K562 (cell line): ENCODE measurements around the gene ZYG11A. TPM values are rescaled to one million over a fixed set of nuclear protein-coding genes. Genes with fewer than 3 reads are reported as not detected.

ENCODE experiments used
- ATAC-seq: fragments of 200-7000 bp; cut with Tn5 transposase; 3 replicates; pipeline ENCODE4 v1.9.1; 2020; ENCODE audit warnings: moderate library complexity
- BruUV-seq: library from RNA; stranded (reverse); fragments of 400-500 nt; replicated peaks from 2 replicates; lab custom pipeline; 2021; lab: Mats Ljungman, UMichigan
- CTCF ChIA-PET: fragments of 300-600 bp; formaldehyde crosslinking; extraction: SDS; loops from one replicate; lab custom pipeline; 2021; ENCODE audit warnings: low intra/inter-chr PET ratio; lab: Yijun Ruan, JAX
- POLR2A ChIA-PET: fragments of 300-600, 350-650 bp; sonication (Branson Sonifier 250); formaldehyde crosslinking; extraction: SDS; loops from one replicate; lab custom pipeline; 2021; ENCODE audit warnings: antibody characterized with exemption, inconsistent platforms; lab: Yijun Ruan, JAX
- DNase-seq, 4 experiments: peaks; one replicate each; pipeline versions ENCODE4 v3.0.0 to v3.0.0-alpha.2; 2011 to 2018; ENCODE audit warnings: low spot score in 3 of 4, mixed read lengths in 3 of 4; ENCODE audit errors: extremely low read depth in 1 of 4
- FAIRE-seq: peaks from 2 replicates; lab custom pipeline; 2011; peaks lifted over from hg19 to GRCh38; lab: Jason Lieb, UNC
- H2AFZ ChIP-seq: 2 replicates; pipeline ENCODE4 v1.6.0; 2011; ENCODE audit warnings: low read depth, low read length, control low read depth, inconsistent platforms
- H3K27ac ChIP-seq: fragments of 200-600 bp; 3 replicates; pipeline ENCODE4 v1.8.0; 2011; ENCODE audit warnings: low read depth, mild to moderate bottlenecking, control low read depth, inconsistent platforms, low read length, moderate library complexity, mixed read lengths; ENCODE audit errors: extremely low read depth
- H3K27me3 ChIP-seq, 2 experiments: fragments of 300-600 bp in 1 of 2; 2 replicates in 1 of 2; 3 replicates in 1 of 2; pipeline versions ENCODE4 v1.6.0 to v1.8.0; 2011; ENCODE audit warnings: inconsistent platforms in 2 of 2, low read length in 2 of 2, mild to moderate bottlenecking in 1 of 2, mixed read lengths in 1 of 2, moderate library complexity in 1 of 2; ENCODE audit not compliant: control insufficient read depth in 2 of 2, insufficient read depth in 2 of 2
- H3K36me3 ChIP-seq: fragments of 300-600 bp; 3 replicates; pipeline ENCODE4 v1.8.0; 2011; ENCODE audit warnings: mild to moderate bottlenecking, low read length, inconsistent platforms; ENCODE audit not compliant: control insufficient read depth, insufficient read depth
- H3K4me1 ChIP-seq, 2 experiments: fragments of 200-600 bp in 1 of 2; replicated peaks in 1 of 2; 2 replicates in 1 of 2; 3 replicates in 1 of 2; pipeline versions ENCODE4 v1.5.1 to v1.8.0; 2011; ENCODE audit warnings: inconsistent platforms in 2 of 2, low read length in 2 of 2, mild to moderate bottlenecking in 1 of 2, mixed read lengths in 1 of 2, moderate library complexity in 1 of 2; ENCODE audit not compliant: control insufficient read depth in 2 of 2, insufficient read depth in 2 of 2
- H3K4me2 ChIP-seq: 2 replicates; pipeline ENCODE4 v1.6.1; 2011; ENCODE audit warnings: low read length, control low read depth, inconsistent platforms, mixed read lengths; ENCODE audit not compliant: insufficient read depth
- H3K4me3 ChIP-seq: fragments of 200-600 bp; sonication (generic), shearing (Covaris generic); 2 replicates; pipeline ENCODE4 v1.5.1; 2016; ENCODE audit warnings: control low read depth, inconsistent platforms
- H3K79me2 ChIP-seq: fragments of 200-600 bp; 3 replicates; pipeline ENCODE4 v1.8.0; 2011; ENCODE audit warnings: low read length, inconsistent platforms; ENCODE audit not compliant: control insufficient read depth, insufficient read depth
- H3K9ac ChIP-seq, 2 experiments: 2 replicates each; pipeline versions ENCODE4 v1.6.0 to v1.6.1; 2011; ENCODE audit warnings: low read depth in 2 of 2, low read length in 2 of 2, control low read depth in 1 of 2, inconsistent platforms in 1 of 2, mild to moderate bottlenecking in 1 of 2, mixed read lengths in 1 of 2; ENCODE audit not compliant: insufficient read depth in 1 of 2
- H3K9me1 ChIP-seq: one replicate; pipeline ENCODE4 v1.6.0; 2011; ENCODE audit warnings: inconsistent platforms, mild to moderate bottlenecking, low read length, moderate library complexity; ENCODE audit not compliant: control insufficient read depth, insufficient read depth
- H3K9me3 ChIP-seq: replicated peaks from 2 replicates; pipeline ENCODE4 v1.5.1; 2011; ENCODE audit warnings: low read depth, low read length, inconsistent platforms; ENCODE audit not compliant: control insufficient read depth, insufficient read depth
- H4K20me1 ChIP-seq: replicated peaks from 2 replicates; pipeline ENCODE4 v1.6.1; 2011; ENCODE audit warnings: low read length, inconsistent platforms, mixed read lengths; ENCODE audit not compliant: control insufficient read depth, insufficient read depth
- ATF7 ChIP-seq: fragments of 450-650 bp; IDR thresholded peaks from 2 replicates; pipeline ENCODE4 v1.7.1; 2014; ENCODE audit warnings: mild to moderate bottlenecking, moderate library complexity
- BMI1 ChIP-seq: fragments of 150-350 bp; IDR thresholded peaks from 2 replicates; pipeline ENCODE4 v1.6.1; 2014; ENCODE audit warnings: low read length
- CBX8 ChIP-seq: fragments of 200-600 bp; sonication (generic); IDR thresholded peaks from 2 replicates; pipeline ENCODE4 v1.6.1; 2012; ENCODE audit warnings: borderline replicate concordance, mixed run types, low read depth, mild to moderate bottlenecking, moderate library complexity, mixed read lengths, low read length, control low read depth, inconsistent platforms; ENCODE audit not compliant: poor library complexity, severe bottlenecking; ENCODE audit errors: extremely low read depth
- HDAC3 ChIP-seq: fragments of 450-650 bp; IDR thresholded peaks from 2 replicates; pipeline ENCODE4 v1.6.1; 2018; ENCODE audit warnings: borderline replicate concordance, mild to moderate bottlenecking, moderate library complexity; ENCODE audit not compliant: partially characterized antibody
- JUN ChIP-seq, 2 experiments: sonication (generic) in 1 of 2; formaldehyde crosslinking in 1 of 2; IDR thresholded peaks; 2 replicates each; pipeline versions ENCODE4 v1.6.1 to v1.8.0; 2012 to 2022; ENCODE audit warnings: borderline replicate concordance in 2 of 2, mild to moderate bottlenecking in 2 of 2, improper control_type of control experiment in 1 of 2, low read depth in 1 of 2, low read length in 1 of 2, missing genetic modification reagents in 1 of 2
- KLF13 ChIP-seq: fragments of 450-650 bp; IDR thresholded peaks from 2 replicates; pipeline ENCODE4 v1.6.1; 2016; ENCODE audit warnings: missing genetic modification characterization, low read depth, mild to moderate bottlenecking, missing compliant biosample characterization, moderate library complexity, borderline replicate concordance
- TEAD2 ChIP-seq: fragments of 450-650 bp; IDR thresholded peaks from 2 replicates; pipeline ENCODE4 v1.6.1; 2016; ENCODE audit warnings: missing genetic modification characterization, control low read depth, missing compliant biosample characterization
- ZNF143 ChIP-seq: sonication (generic); formaldehyde crosslinking; IDR thresholded peaks from 2 replicates; pipeline ENCODE4 v1.9.0; 2022; ENCODE audit warnings: mild to moderate bottlenecking, missing genetic modification reagents
- ZNF282 ChIP-seq: sonication (generic); formaldehyde crosslinking; IDR thresholded peaks from 2 replicates; pipeline ENCODE4 v1.8.1; 2023; ENCODE audit warnings: missing genetic modification reagents
- ZNF586 ChIP-seq: fragments of 450-650 bp; formaldehyde crosslinking; conservative IDR thresholded peaks from 2 replicates; pipeline ENCODE4 v1.4.0; 2020; ENCODE audit warnings: mild to moderate bottlenecking, moderate library complexity
- WGBS: fragments of 100-300 bp; shearing (Covaris generic); methylation state at CpG from one replicate; pipeline ENCODE4 v1.1.6; 2016; ENCODE audit warnings: low coverage, mixed read lengths; ENCODE audit not compliant: insufficient coverage; ENCODE audit errors: missing lambda C conversion rate; 5-methylcytosine and 5-hydroxymethylcytosine counted together
- in situ Hi-C: fragments of 300-500 bp; cut with MboI; formaldehyde crosslinking; loops from 4 replicates; pipeline ENCODE4 v1.15.0; 2018; ENCODE audit warnings: inconsistent platforms, mixed read lengths
- intact Hi-C: fragments of 100-400 bp; cut with micrococcal nuclease; formaldehyde crosslinking; loops from 2 replicates; pipeline ENCODE4 v1.14.2; 2022
- polyA plus RNA-seq, 8 experiments: library from polyadenylated mRNA; depleted of rRNA in 4 of 8; stranded (reverse) in 5 of 8; unstranded in 3 of 8; fragments of >200 nt; fragmentation: Nextera tagmentation in 2 of 8; fragmentation: Illumina TruSeq in 1 of 8; extraction: Ambion mirVana in 2 of 8; extraction: Trizol in 1 of 8; gene quantifications; 2 replicates each; pipeline versions ENCODE4 v1.2.1 to v1.2.3, GENCODE V29; 2011 to 2014; ENCODE audit warnings: inconsistent platforms in 1 of 8, missing spikeins in 1 of 8
- total RNA-seq, 7 experiments: library from RNA; depleted of rRNA in 6 of 7; stranded (reverse); fragments of >200 nt in 6 of 7; fragmentation: Illumina TruSeq in 2 of 7; extraction: Trizol in 2 of 7; gene quantifications; 2 replicates each; pipeline versions ENCODE4 v1.2.1 to v1.2.3, GENCODE V29; 2011 to 2021; ENCODE audit warnings: low replicate concordance in 1 of 7
- TF ChIP-seq, protein P1 (sequence below): sonication (generic); formaldehyde crosslinking; IDR thresholded peaks from 2 replicates; pipeline ENCODE4 v1.8.0; 2022; ENCODE audit warnings: missing genetic modification reagents, mild to moderate bottlenecking, moderate library complexity, borderline replicate concordance
- TF ChIP-seq, protein P2 (sequence below): fragments of 250-450 bp; sonication (Bioruptor Pico); IDR thresholded peaks from 2 replicates; pipeline ENCODE4 v1.6.1; 2021; ENCODE audit warnings: mild to moderate bottlenecking
- TF ChIP-seq, protein P3 (sequence below): sonication (generic); formaldehyde crosslinking; IDR thresholded peaks from 2 replicates; pipeline ENCODE4 v1.8.1; 2023; ENCODE audit warnings: mild to moderate bottlenecking, missing genetic modification reagents

ZYG11A gene
- total and polyA plus RNA-seq, 9 of the 15 experiments (the other 6 are each of a cell fraction or from before 2014, with no cell fraction given) = 4.5 to 21.9 (median 14.0) TPM

DNA sequence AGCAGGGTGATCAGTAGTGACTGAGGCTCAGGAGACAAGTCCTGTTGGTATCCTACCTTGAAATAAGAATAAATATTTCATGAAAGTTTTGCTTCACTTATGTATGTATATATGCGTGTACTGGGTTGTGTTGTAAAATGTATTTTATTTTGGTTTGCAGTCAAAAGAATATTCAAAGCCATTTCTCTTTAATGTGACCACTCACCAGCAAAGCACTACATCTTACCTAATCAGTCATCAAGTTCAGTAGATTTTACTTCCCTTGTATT is 95.6 kb downstream of the ZYG11A start:
- Histone ChIP-seq H3K79me2 (no peaks in the 10 kb centered on the region), H3K9ac (no peak overlapping the region), H3K4me1 (no peaks in the 10 kb centered on the region), H3K4me2 (no peak overlapping the region), H3K27me3 (no peaks in the 10 kb centered on the region), H4K20me1 (no peaks in the 10 kb centered on the region), H3K27ac (no peak overlapping the region), H3K9me1 (no peaks in the 10 kb centered on the region), H3K9me3 (no peaks in the 10 kb centered on the region), H3K36me3 (no peaks in the 10 kb centered on the region)
- POLR2A ChIA-PET = no interaction called here
- 50% methylated on average over 1 of the region's 1 CpG for WGBS
- in situ Hi-C loops = no loop called here
- ATAC-seq = no peak
- no TSS peak for BruUV-seq
- intact Hi-C loops = no loop called here
- no peak for FAIRE-seq
- no peak for DNase-seq
- TF ChIP-seq JUN (IDR thresholded peaks at IDR 0.05; ENCODE audit: borderline replicate concordance, low read depth, low read length) (no peak), JUN (CRISPR knock-in tag; IDR thresholded peaks at IDR 0.05; ENCODE audit: borderline replicate concordance) (no peak), ZNF282 (CRISPR knock-in tag) (no peak), TEAD2 (tag) (no peak), ZNF143 (CRISPR knock-in tag) (no peak), HDAC3 (no peak), CBX8 (no peak), ATF7 (no peak), ZNF586 (CRISPR knock-in tag) (no peak), BMI1 (no peak), KLF13 (no peak)
- TF ChIP-seq, protein P1, sequence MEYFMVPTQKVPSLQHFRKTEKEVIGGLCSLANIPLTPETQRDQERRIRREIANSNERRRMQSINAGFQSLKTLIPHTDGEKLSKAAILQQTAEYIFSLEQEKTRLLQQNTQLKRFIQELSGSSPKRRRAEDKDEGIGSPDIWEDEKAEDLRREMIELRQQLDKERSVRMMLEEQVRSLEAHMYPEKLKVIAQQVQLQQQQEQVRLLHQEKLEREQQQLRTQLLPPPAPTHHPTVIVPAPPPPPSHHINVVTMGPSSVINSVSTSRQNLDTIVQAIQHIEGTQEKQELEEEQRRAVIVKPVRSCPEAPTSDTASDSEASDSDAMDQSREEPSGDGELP = no peak
- TF ChIP-seq, protein P2, sequence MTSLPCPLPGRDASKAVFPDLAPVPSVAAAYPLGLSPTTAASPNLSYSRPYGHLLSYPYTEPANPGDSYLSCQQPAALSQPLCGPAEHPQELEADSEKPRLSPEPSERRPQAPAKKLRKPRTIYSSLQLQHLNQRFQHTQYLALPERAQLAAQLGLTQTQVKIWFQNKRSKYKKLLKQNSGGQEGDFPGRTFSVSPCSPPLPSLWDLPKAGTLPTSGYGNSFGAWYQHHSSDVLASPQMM = no peak
- TF ChIP-seq, protein P3, sequence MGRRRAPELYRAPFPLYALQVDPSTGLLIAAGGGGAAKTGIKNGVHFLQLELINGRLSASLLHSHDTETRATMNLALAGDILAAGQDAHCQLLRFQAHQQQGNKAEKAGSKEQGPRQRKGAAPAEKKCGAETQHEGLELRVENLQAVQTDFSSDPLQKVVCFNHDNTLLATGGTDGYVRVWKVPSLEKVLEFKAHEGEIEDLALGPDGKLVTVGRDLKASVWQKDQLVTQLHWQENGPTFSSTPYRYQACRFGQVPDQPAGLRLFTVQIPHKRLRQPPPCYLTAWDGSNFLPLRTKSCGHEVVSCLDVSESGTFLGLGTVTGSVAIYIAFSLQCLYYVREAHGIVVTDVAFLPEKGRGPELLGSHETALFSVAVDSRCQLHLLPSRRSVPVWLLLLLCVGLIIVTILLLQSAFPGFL (CRISPR knock-in tag) = no peak
- TF ChIP-seq, all 486 proteins: peak for 0
- CTCF ChIA-PET = no interaction called here
- no peak overlapping the region for H2AFZ ChIP-seq
- no peak overlapping the region for H3K4me3 ChIP-seq
